Stimulated activated CD4-positive, alpha-beta T cell treated with anti-CD3 and anti-CD28 coated beads, Interleukin-12 subunit alpha, Interleukin-12 subunit beta, amount 100 ng/mL, for 48 hours (primary cell): ENCODE measurements around the gene ARMH2.

Experiments
- DNase-seq, 3 donors: peaks; one replicate each; pipeline ENCODE4 v3.0.0-alpha.2; 2020; ENCODE audit warnings: low read depth in 2 of 3, low spot score in 1 of 3

Gene ARMH2

GRCh38 chr6:24821860-24822444 lies 23.2 kb upstream of the ARMH2 start:
- DNase-seq, result no peak

DNA sequence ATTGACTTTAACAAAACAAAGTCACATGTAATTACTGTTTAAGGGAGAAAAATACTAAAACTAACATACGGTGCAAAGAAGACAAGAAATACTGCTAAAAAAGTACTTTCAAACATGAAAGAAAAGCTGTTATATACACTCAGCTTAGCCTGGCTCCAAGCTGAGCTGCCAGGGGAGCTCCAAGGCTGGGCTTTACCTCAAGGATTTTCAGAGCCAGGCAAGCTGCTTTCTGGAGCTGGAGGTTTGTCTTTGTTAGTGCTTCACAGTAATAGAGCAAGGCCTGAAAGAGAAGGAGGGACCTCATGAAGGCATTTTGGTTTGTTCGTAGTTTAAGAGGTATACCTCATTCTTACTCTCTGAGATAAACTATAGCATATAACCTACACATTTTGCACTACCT lies 19.6 kb upstream of the ARMH2 start:
- no peak for DNase-seq

DNA sequence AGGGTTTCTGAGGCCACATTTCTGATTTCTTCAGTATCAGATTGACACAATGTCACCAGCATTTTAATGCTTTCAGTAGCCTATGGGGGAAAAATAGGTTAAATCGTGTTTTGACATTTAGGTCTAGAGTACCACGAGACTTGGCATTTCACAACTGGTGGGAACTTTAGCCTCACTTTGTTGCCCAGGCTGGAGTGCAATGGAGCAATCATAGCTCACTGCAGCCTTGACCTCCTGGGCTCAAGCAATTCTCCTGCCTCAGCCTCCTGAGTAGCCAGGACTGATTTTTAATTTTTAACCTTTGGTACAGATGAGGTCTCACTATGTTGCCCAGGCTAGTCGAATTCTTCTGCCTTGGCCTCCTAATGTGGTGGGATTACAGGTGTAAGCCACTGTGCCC lies 11.0 kb upstream of the ARMH2 start:
- DNase-seq, result no peak

GRCh38 chr6:24807584-24807983 lies 8.9 kb upstream of the ARMH2 start:
- DNase-seq, result no peak

- no peak for DNase-seq
These were observed 3.7 kb upstream of the ARMH2 start for GRCh38 chr6:24802271-24803059.

- no peak for DNase-seq
These were observed 811 bp upstream of the ARMH2 start for GRCh38 chr6:24799541-24799915.

DNA sequence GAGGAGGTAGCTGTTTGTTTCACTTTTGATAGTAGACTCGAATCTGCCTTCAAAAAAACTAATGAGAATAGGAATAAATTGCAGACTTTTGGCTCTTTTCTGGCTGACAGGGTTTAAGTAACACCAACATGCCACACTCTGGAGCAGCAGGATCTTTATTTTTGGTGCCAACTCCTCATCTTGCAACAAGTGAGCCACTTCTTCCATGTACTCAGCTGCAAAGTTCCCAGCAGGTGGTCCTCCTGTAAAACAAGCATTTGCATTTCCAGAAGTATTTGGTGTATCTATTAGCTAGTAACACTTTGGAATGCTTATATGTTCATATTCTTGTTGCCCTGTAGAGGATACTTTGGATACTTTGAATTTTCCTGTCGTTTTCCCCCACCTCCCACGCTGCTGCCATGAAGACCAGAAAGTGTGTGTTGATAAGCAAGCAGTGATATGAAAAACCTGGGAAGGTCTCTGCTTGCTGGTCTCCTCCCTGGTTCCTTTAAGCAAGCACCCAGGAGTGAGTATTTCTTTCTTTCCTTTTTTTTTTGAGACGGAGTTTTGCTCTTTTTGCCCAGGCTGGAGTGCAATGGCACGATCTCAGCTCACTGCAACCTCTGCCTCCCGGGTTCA lies 1.0 kb downstream of the ARMH2 start:
- DNase-seq, result no peak

GRCh38 chr6:24796616-24797290 lies 2.0 kb downstream of the ARMH2 start:
- DNase-seq, result peak in 2 of 3 donors; percentile 6 to 19

DNA sequence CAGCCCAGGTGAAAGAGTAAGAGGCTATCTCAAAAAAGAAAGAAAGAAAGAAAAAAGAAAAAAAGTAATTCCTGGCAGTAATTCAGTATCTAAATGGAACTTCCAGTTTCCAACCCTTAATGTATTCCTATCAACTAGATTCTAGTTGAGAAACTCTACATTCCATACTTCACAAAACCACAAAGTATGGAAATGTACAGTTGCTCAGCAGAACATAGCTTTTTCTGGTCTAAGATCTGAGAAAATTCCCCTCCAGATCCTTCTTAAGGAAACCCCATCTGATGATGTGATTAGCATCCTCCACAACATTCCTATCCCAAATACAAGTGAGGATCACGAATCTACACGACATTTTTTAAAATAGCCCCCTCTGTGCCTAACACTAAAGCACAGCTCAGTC lies 3.6 kb downstream of the ARMH2 start:
- DNase-seq, result no peak

DNA sequence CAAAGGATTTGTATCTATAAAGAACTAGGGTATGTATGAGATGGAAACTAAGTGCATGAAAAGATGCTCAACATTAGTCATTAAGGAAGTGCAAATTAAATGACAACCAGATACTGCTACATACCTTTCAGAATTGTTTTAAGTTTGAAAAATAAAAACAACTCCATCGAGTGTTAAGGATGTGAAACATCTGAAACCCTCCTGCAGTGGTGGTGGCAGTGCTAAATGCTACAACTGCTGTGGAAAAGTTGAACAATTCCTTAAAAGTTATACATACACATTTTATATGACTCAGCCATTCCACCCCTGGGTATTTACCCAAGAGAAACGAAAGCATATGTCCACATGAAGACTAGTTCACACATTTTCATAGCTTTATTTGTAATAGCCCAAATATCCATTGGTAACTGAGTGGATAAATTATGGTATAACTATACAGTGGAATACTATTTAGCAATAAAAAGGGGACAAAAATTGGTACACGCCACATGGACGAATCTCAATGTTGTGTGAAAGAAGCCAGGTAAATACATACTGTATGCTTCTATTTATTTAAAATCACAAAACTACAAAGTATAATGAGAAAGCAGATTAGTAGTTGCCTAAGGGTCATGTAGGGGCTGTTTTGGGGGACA lies 10.6 kb downstream of the ARMH2 start:
- peak in 1 of 3 donors; percentile 6 for DNase-seq

GRCh38 chr6:24780206-24780605 lies 18.5 kb downstream of the ARMH2 start:
- no peak for DNase-seq

GRCh38 chr6:24779416-24780016 lies 19.2 kb downstream of the ARMH2 start:
- DNase-seq, result no peak

- DNase-seq, result no peak
These were observed 19.8 kb downstream of the ARMH2 start for GRCh38 chr6:24778878-24779277.

- no peak for DNase-seq
These were observed 20.6 kb downstream of the ARMH2 start for GRCh38 chr6:24778121-24778520.

DNA sequence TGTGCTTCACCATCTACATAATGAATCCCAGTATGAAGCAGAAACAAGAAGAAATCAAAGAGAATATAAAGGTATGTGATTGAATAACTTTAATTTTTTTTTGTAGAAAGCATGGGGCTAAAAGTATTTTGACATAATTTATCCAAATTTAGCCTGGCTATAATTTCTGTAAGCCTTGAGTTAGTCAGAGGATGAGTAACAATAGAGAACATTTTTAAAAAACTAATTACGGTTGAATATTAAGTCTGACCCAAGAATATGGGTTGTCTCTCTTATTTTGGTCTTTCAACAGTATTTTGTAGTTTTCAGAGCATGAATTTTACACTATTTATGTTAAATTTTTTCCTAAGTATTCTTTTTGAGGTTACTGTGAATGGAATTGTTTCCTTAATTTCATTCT lies 21.5 kb downstream of the ARMH2 start:
- no peak for DNase-seq

DNA sequence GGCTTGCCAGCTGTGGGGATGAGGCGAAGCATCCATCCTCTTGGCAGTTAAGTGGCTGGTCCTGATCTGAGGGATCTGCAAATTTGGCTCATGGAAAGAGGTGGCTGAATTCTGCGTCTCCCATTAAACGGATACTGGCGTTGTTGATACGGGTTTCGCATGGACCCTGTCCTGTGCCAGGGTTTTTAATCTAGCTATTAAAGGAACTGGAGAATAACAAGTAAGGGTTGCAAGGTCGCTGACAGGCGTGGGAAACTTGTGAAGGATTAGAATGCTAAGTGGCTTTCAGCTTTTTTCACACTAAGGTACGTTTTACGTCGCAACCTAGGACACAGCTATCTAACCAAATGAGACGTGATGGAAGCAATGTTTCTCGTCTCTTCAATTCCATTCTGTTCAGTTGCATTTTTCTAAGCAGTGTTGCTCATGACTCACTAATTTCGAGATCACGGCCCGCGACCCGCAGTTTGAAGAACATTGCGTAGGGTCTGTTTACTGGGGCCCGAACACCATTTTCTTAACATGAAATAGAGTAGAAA lies 23.1 kb downstream of the ARMH2 start:
- peak in 2 of 3 donors; percentile 24 to 25 for DNase-seq

DNA sequence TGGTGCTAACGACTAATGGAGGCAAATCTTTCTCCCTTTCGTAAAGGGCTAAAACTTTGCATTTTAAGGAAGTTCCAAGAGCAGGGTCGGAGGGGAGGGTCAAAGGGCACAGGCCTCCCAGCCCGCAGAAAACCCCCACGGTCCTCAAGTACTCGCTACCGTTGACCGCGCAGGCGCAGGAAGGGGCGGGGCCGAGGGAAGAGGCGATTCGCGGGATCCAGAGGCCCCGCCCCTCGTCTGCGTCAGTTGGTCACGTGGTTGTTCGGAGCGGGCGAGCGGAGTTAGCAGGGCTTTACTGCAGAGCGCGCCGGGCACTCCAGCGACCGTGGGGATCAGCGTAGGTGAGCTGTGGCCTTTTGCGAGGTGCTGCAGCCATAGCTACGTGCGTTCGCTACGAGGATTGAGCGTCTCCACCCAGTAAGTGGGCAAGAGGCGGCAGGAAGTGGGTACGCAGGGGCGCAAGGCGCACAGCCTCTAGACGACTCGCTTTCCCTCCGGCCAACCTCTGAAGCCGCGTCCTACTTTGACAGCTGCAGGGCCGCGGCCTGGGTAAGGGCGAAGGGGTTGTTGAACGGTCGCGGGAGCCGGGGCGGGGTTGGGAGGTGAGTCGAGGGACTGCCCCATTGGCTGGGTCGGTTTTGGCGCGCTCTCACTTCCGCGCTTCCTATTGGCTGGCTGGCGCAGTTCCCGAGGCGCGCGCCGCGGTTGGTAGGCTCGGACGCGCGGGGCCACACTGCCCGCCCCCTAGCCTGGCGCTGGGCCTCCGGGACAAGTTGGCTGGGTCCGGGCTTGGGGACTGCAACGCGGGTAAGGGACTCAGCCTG lies 23.8 kb downstream of the ARMH2 start, which contains the start of gene GMNN:
GMNN (plus strand) TSS at position 242 of the 824 bp plus-strand sequence. CDS start 2,310 bp downstream, outside the sequence.
- peak; percentile 94 to 99 (median 97) for DNase-seq

DNA sequence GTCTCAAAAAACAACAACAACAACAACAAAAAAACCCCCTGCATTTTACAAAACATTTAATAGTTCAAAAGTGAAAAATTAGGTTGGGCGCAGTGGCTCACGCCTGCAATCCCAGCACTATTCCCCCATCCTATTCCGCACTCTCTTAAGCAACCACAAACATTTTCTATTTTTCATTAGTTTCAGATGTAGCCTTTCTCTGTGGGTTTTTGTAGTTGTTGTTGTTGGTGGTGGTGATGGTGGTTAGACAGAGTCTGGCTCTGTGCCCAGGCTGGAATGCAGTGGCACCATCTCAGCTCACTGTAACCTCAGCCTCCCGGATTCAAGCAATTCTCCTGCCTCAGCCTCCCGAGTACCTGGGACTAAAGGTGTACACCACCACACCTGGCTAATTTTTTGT lies 30.4 kb downstream of the ARMH2 start:
- no peak for DNase-seq

GRCh38 chr6:24766680-24767462 lies 31.8 kb downstream of the ARMH2 start:
- DNase-seq, result no peak
